Hepatocyte (in vitro differentiated cells): ENCODE data around the gene SSR1.

Experiments used
- CTCF ChIP-seq: fragments of 200-600 bp; sonication (generic); IDR thresholded peaks from 2 replicates; pipeline ENCODE4 v1.5.1; 2016; ENCODE audit warnings: antibody characterized with exemption, mild to moderate bottlenecking; ENCODE audit not compliant: poor library complexity
- EZH2 ChIP-seq: fragments of 200-600 bp; sonication (generic); IDR thresholded peaks from 2 replicates; pipeline ENCODE4 v1.6.1; 2016; ENCODE audit warnings: antibody characterized with exemption, mild to moderate bottlenecking, borderline replicate concordance

- TF ChIP-seq CTCF (no peak), EZH2 (no peak)
Measured at GRCh38 chr6:7269816-7270215, 43.2 kb downstream of the SSR1 start.
